ENCODE data around the gene ERC2. TPM values are rescaled to one million over a fixed set of nuclear protein-coding genes. Genes with fewer than 3 reads are reported as not detected.

ERC2 gene
- total RNA-seq, 2 donors from 2014 or later, result 16.1 to 22.8 TPM

DNA sequence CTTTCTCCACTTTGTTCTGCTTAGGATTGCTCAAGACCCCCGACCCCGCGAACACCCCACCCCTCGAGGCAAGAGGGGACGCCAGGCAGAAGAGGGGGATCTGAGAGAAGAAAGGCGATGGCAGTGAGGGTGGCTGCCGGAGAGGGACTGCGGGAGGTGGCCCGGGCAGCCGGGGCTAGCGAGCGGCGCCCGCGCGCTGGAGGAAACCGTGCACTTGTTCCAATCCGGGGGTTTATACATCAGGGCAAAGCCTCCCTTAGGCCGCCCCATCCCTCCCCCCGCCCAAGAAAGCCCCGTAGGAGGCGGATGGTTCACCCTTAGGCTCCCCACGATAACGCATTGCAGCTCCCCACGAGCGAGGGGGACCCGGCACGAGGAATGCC, 475 bp downstream of the ERC2 start:
- Histone ChIP-seq H3K27ac (ENCODE audit: low read depth, low read length) (no peak overlapping the region), H3K9ac (ENCODE audit: extremely low read depth, low read length, poor library complexity, severe bottlenecking) (peak overlapping the region; percentile 58), H3K4me1 (ENCODE audit: control insufficient read depth, insufficient read depth, low read length) (no peaks in the 10 kb centered on the region), H3K4me3 (ENCODE audit: low read length) (peak overlapping the region; percentile 96), H3K27me3 (ENCODE audit: control insufficient read depth, insufficient read depth, low read length, poor library complexity, severe bottlenecking) (no peaks in the 10 kb centered on the region), H3K9me3 (ENCODE audit: control insufficient read depth, low read length) (no peaks in the 10 kb centered on the region), H3K36me3 (ENCODE audit: control insufficient read depth, insufficient read depth, low read length) (no peaks in the 10 kb centered on the region)
- H3K4me1 Mint-ChIP-seq, result peaks cover 3% of the 10 kb centered on the region
- peak; percentile 75 for DNase-seq
- TF ChIP-seq, protein P1, sequence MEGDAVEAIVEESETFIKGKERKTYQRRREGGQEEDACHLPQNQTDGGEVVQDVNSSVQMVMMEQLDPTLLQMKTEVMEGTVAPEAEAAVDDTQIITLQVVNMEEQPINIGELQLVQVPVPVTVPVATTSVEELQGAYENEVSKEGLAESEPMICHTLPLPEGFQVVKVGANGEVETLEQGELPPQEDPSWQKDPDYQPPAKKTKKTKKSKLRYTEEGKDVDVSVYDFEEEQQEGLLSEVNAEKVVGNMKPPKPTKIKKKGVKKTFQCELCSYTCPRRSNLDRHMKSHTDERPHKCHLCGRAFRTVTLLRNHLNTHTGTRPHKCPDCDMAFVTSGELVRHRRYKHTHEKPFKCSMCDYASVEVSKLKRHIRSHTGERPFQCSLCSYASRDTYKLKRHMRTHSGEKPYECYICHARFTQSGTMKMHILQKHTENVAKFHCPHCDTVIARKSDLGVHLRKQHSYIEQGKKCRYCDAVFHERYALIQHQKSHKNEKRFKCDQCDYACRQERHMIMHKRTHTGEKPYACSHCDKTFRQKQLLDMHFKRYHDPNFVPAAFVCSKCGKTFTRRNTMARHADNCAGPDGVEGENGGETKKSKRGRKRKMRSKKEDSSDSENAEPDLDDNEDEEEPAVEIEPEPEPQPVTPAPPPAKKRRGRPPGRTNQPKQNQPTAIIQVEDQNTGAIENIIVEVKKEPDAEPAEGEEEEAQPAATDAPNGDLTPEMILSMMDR (conservative IDR thresholded peaks at IDR 0.05), result no peak
- 0 to 1% methylated on average over 15 to 28 of the region's 28 CpGs for WGBS, 2 experiments (ENCODE audit: insufficient coverage in 1 of 2, insufficient read length in 1 of 2)
- H3K36me3 Mint-ChIP-seq (ENCODE audit: low read depth), result no peaks in the 10 kb centered on the region
- H3K9me3 Mint-ChIP-seq, result no peaks in the 10 kb centered on the region
- peak overlapping the region; percentile 75 for H3K4me3 Mint-ChIP-seq
- H3K27me3 Mint-ChIP-seq (ENCODE audit: insufficient read depth), result peaks cover 3% of the 10 kb centered on the region
- peak overlapping the region; percentile 39 for H3K27ac Mint-ChIP-seq

DNA sequence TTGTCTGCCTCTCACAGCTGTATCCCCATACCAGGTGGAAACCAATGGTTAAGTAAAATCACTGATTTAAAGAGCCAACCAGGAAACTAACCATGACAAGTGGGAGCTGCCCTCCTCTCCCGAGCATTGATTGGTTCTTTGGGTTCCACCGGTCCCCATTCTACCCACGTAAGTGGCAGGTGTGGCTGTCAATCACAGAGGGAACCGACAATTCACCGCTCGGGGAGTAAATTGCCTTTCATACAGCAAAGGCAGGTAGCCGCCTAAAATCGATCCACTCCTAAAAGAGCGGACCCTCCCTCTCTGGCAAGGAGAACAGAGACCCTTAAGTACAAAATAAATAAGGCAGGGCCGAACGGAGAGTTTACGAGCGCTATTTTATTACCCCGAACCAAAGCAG, 1.2 kb downstream of the ERC2 start:
- Mint-ChIP-seq H3K4me1 (peaks cover 3% of the 10 kb centered on the region), H3K36me3 (ENCODE audit: low read depth) (no peaks in the 10 kb centered on the region), H3K9me3 (no peaks in the 10 kb centered on the region), H3K27ac (peak overlapping the region; percentile 84), H3K4me3 (peak overlapping the region; percentile 75), H3K27me3 (ENCODE audit: insufficient read depth) (peaks cover 3% of the 10 kb centered on the region)
- Histone ChIP-seq H3K4me3 (ENCODE audit: low read length) (peak overlapping the region; percentile 96), H3K4me1 (ENCODE audit: control insufficient read depth, insufficient read depth, low read length) (no peaks in the 10 kb centered on the region), H3K9me3 (ENCODE audit: control insufficient read depth, low read length) (no peaks in the 10 kb centered on the region), H3K36me3 (ENCODE audit: control insufficient read depth, insufficient read depth, low read length) (no peaks in the 10 kb centered on the region), H3K27me3 (ENCODE audit: control insufficient read depth, insufficient read depth, low read length, poor library complexity, severe bottlenecking) (no peaks in the 10 kb centered on the region), H3K9ac (ENCODE audit: extremely low read depth, low read length, poor library complexity, severe bottlenecking) (peak overlapping the region; percentile 58), H3K27ac (ENCODE audit: low read depth, low read length) (no peak overlapping the region)
- 0% methylated on average over 8 to 14 of the region's 14 CpGs for WGBS, 2 experiments (ENCODE audit: insufficient coverage in 1 of 2, insufficient read length in 1 of 2)
- peak; percentile 97 for DNase-seq
- TF ChIP-seq, protein P1 (conservative IDR thresholded peaks at IDR 0.05), result no peak

DNA sequence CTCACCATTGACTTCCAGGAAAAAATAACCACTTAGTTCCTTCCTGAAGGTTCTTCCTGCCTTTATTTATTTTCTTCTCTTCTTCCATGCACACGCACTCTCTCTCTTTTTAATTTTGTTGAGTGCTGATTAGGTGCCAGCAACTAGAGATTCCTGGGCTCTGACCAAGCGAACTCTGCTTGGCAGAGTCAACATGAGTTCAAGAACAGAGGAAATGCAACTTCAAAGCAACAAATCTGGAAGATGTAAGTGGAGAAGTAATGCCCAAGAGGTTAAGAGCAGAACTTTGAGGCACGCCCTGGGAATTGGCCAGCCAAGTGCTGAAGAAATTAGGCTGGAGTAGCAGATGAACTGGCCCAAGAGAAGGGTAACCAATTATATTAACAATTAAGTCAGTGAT, 8.5 kb downstream of the ERC2 start:
- Mint-ChIP-seq H3K4me1 (peaks cover 17% of the 10 kb centered on the region), H3K9me3 (no peaks in the 10 kb centered on the region), H3K27ac (no peak overlapping the region), H3K36me3 (ENCODE audit: low read depth) (no peaks in the 10 kb centered on the region), H3K27me3 (ENCODE audit: insufficient read depth) (no peaks in the 10 kb centered on the region), H3K4me3 (no peak overlapping the region)
- no peak for DNase-seq
- Histone ChIP-seq H3K36me3 (ENCODE audit: control insufficient read depth, insufficient read depth, low read length) (no peaks in the 10 kb centered on the region), H3K27me3 (ENCODE audit: control insufficient read depth, insufficient read depth, low read length, poor library complexity, severe bottlenecking) (no peaks in the 10 kb centered on the region), H3K9me3 (ENCODE audit: control insufficient read depth, low read length) (no peaks in the 10 kb centered on the region), H3K27ac (ENCODE audit: low read depth, low read length) (no peak overlapping the region), H3K4me1 (ENCODE audit: control insufficient read depth, insufficient read depth, low read length) (peaks cover 11% of the 10 kb centered on the region), H3K9ac (ENCODE audit: extremely low read depth, low read length, poor library complexity, severe bottlenecking) (no peak overlapping the region), H3K4me3 (ENCODE audit: low read length) (no peak overlapping the region)
- WGBS, 2 experiments (ENCODE audit: insufficient coverage in 1 of 2, insufficient read length in 1 of 2), result 93 to 100% methylated on average over 2 to 3 of the region's 3 CpGs
- TF ChIP-seq, protein P1 (conservative IDR thresholded peaks at IDR 0.05), result no peak
